Esophagus muscularis mucosa (tissue), 4 donors: ENCODE data around the gene TEKT4.

Experiments
- EP300 ChIP-seq: sonication (generic); formaldehyde crosslinking; IDR thresholded peaks from one replicate; pipeline ENCODE4 v1.6.1; 2017; ENCODE audit warnings: antibody characterized with exemption
- POLR2AphosphoS5 ChIP-seq, 2 donors: sonication (generic); formaldehyde crosslinking; IDR thresholded peaks; one replicate each; pipeline ENCODE4 v1.6.1; 2017; ENCODE audit warnings: antibody characterized with exemption in 2 of 2
- TF ChIP-seq, protein P1 (sequence below), 3 experiments: fragments of 200-600 bp in 2 of 3; fragments of 450-650 bp in 1 of 3; sonication (generic) in 2 of 3; IDR thresholded peaks; one replicate each; pipeline ENCODE4 v1.5.1; 2017 to 2019; ENCODE audit warnings: antibody characterized with exemption in 3 of 3, mild to moderate bottlenecking in 2 of 3, moderate library complexity in 1 of 3

- no peak for TF ChIP-seq POLR2AphosphoS5 (IDR thresholded peaks at IDR 0.05)
- TF ChIP-seq, protein P1, sequence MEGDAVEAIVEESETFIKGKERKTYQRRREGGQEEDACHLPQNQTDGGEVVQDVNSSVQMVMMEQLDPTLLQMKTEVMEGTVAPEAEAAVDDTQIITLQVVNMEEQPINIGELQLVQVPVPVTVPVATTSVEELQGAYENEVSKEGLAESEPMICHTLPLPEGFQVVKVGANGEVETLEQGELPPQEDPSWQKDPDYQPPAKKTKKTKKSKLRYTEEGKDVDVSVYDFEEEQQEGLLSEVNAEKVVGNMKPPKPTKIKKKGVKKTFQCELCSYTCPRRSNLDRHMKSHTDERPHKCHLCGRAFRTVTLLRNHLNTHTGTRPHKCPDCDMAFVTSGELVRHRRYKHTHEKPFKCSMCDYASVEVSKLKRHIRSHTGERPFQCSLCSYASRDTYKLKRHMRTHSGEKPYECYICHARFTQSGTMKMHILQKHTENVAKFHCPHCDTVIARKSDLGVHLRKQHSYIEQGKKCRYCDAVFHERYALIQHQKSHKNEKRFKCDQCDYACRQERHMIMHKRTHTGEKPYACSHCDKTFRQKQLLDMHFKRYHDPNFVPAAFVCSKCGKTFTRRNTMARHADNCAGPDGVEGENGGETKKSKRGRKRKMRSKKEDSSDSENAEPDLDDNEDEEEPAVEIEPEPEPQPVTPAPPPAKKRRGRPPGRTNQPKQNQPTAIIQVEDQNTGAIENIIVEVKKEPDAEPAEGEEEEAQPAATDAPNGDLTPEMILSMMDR (IDR thresholded peaks at IDR 0.05), result no peak
- no peak for TF ChIP-seq EP300
Measured at GRCh38 chr2:94869552-94870439, 1.4 kb upstream of the TEKT4 start.
